HG03432 (cell line): ENCODE results near the gene GPATCH2L.

Source experiments
- ATAC-seq: cut with Tn5 transposase; IDR thresholded peaks from one replicate; pipeline ENCODE4 v1.9.1; 2021; ENCODE audit warnings: mild to moderate bottlenecking, moderate library complexity; ENCODE audit not compliant: unreplicated experiment

Gene GPATCH2L

DNA sequence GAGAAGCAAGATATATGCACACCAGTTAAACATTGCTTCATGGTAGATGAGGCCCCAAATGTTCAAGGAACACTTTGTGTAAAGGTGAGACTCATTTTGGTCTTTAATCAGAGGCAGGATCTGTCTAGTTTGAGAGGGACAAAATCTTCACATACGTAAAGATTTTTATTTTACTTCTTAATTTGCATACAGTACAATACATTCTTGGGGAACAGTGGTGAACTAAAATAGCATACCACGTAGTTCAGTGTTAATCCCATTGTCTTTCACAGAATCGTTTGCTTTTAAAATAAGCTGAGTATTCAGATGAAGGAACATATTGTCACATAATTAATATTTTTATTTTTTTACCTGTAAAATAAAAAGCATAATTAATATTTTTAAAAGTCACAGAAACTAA lies 43.3 kb downstream of the GPATCH2L start:
- ATAC-seq = no peak

GRCh38 chr14:76196980-76197695 lies 45.4 kb downstream of the GPATCH2L start:
- ATAC-seq = no peak

DNA sequence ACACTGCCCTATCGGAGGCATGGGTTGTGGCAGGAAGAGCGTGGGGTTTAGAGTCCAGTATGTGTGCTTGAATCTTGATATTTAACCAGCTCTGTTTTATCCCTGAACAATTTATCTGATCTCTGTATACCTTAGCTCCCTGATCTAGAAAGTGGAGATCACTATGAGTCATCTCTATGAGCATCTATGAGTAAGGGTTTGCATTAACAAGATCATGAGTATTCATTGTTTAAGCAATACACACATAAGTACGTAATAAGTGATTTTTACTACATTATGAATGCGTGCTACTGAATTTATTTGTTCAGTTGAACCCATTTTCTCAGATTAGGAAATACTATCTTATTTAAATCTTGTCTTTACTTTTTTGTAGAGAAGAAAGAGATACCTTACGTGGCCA lies 49.4 kb downstream of the GPATCH2L start:
- no peak for ATAC-seq

DNA sequence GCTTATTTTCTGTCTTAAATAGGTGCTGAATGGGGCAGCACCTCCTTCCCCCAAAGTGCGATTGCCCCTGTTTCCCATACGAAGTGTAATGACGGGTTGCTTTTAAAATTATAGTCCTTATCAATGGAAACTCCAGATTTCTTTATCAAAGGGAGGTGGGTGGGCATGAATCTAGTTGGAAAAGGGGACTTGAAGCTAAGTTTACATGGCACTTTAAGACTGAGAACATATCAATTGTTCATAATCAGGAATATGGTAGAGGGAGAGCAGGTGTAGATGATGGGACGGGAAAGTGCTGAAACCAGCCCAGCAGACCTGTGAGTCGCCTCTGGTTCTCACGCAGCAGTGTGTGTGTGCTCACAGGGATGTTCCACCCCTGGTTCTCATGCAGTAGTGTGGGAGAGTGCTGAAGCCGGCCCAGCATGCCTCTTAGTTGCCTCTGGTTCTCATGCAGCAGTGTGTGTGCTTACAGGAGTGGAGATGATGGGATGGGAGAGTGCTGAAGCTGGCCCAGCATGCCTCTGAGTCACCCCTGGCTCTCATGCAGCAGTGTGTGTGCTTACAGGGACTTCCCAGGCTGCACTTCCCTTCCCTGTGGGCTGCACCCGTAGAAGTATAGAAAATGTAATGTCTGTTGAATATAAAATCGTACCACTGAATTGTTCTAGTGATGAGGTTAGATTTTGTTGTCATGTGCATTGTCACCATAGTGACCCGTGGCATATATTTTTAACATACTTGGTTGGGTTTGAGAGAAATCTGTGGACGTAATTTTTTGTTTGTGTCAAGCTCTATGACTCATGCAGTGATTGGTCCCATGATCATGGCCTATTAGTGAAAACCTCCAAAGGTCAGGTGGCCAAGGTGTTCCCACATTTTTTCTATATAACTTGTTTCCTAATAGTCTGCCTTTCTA lies 51.6 kb downstream of the GPATCH2L start:
- peak; percentile 82 for ATAC-seq

GRCh38 chr14:76204461-76205230 lies 52.9 kb downstream of the GPATCH2L start:
- ATAC-seq = no peak

DNA sequence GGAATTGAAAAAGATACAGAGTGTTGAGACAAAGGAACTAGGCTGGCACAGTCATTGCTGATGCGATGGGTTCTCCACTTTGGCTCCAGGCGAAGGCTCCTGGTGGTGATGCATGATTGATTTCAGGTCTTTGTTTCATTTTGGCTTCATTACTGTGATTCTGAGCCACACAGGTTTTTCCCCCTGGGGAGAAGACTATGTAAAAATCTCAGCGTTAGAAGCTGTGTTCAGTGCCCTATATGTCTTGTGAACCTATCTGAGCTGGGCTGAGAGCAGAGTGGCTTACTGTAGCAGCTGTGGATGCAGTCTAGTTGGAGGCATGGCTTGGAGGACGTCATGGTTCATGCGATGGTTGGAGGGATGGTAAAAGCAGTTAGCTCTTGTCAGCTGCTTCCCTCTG lies 54.0 kb downstream of the GPATCH2L start:
- ATAC-seq = no peak

DNA sequence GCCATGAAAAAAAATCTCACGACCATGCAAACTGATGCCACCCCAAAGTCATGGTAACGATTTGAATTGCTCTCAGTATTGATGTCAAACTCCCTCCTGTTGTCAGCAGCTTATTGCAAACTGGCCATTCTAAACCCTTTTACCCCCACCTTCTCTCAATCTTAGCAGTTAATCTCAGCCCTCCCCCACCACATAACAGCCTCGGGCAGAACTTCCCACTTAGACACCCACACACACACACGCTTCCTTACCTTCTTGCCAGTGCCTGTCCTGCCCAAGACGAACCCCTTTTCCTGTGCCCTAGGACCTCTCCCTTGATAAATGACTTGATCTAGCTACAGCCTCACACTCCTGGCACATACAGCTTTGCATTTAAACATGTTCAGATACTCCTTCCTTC lies 56.6 kb downstream of the GPATCH2L start:
- ATAC-seq = no peak

DNA sequence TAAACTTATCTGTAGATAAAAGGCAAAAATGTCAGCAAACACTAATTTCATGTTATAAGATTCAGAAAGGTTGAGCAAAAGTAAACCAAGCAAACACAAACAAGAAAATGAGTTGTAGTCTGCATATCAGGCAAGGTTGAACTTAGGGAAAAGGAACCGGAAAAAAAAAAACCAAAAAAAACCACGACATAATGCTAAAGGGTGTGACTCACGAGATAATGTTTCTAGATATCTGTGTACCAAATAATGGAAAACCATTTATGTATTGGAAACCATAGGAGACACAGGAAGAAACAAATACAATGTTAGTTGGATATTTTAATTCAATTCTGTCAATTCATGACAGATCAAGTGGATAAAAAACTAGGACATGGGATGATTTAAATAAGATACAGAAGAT lies 60.5 kb downstream of the GPATCH2L start:
- no peak for ATAC-seq

GRCh38 chr14:76217179-76217578 lies 65.5 kb downstream of the GPATCH2L start:
- ATAC-seq = no peak

DNA sequence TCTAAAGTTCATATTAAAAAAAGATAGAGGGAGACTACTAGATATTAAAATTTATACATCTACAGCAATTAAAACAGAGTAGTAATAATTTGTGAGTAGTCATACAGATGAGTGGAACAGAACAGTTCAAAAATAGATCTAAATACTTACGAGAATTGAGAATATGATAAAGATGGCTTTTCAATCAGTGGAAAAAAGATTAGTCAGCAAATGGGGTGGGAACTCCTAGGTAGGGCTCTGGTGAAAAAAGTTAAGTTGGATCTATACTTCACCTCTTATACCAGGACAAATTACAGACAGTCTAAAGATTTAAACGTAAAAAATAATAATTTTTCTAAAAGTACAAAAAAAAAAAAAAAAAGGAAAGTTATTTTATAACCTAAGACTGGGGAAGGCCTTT lies 66.9 kb downstream of the GPATCH2L start:
- ATAC-seq = no peak

DNA sequence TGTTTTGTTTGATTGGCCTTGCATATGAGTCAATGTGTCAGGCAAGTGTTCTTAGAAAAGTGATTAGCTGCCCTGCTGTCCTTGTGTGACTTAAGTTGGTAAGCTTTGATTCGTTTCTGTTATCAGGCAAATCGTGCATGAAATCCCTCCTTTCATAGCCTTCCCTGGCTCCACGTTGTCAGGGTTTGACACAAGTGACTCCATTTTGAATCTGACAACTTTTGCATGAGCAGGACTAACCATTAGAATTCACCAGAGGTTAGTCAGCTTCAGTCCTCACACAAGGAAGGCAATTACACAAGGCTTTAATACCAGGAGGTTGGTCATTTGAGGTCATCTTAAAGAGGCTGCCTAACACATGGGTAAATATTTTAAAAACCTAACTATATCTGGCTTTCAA lies 68.2 kb downstream of the GPATCH2L start:
- ATAC-seq = no peak

DNA sequence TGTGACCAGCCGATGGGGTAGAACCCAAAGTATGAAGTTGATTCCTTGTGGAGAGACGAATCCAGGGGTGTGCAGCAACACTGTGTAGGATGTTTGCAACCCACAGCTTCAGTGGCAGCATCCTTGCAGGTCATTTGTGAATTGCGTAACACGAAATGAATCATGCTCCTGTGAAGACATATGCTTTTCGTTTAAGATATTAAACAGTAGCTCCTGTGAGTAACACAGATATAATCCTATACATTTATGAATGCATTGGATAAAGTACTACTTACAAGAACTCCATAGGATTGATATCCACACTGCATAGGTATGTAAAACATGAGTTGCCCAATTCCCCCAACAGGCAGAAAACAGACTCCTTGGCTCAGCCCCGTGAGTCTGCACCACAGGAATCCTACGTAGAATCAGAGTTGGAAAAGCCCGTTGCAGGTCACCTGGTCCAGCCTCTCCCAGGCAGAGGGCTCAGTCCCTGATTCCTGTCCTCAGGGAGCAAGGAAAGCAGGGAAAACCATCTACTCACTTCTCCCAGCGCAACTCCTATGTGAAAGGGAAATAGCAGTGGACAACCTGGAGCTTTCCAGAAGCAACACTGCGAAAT lies 75.8 kb downstream of the GPATCH2L start:
- no peak for ATAC-seq

GRCh38 chr14:76228138-76228537 lies 76.4 kb downstream of the GPATCH2L start:
- ATAC-seq = no peak

- no peak for ATAC-seq
Observed at GRCh38 chr14:76232800-76233199, 81.1 kb downstream of the GPATCH2L start.

- ATAC-seq = peak; percentile 37
Observed at GRCh38 chr14:76235628-76236027, 83.9 kb downstream of the GPATCH2L start.

GRCh38 chr14:76236172-76237130 lies 84.7 kb downstream of the GPATCH2L start:
- peak; percentile 85 for ATAC-seq

DNA sequence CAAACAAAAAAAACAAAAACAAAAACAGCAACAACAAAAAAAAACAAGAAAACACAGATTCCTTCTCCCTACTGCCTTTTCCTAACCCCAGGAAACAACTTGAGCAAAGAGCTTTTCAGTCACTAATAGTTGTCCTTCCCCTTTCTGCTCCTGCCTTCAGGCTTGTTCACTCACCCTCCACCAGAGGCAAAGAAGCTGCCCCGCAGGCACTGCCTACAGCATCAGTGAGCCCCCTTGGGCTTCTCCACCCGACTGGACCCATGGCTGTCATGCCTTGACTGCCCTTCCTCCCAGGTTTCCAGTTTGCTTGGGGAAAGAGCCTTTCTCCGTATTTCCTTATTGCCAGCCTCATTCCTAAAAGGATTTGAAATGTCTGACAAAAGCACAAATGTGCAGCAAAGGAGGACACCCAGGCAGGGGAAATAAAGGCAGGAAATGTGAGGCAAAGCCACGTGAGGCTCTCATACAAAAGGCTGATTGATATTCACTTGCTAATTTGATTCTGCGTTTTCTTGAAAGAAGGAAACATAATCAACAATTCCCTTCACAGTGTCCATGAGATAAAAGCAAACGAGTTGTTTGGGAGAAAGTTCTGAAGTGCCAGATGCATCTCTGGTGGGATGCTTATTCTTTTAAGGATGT lies 85.7 kb downstream of the GPATCH2L start:
- no peak for ATAC-seq

GRCh38 chr14:76245097-76245496 lies 93.4 kb downstream of the GPATCH2L start:
- no peak for ATAC-seq

DNA sequence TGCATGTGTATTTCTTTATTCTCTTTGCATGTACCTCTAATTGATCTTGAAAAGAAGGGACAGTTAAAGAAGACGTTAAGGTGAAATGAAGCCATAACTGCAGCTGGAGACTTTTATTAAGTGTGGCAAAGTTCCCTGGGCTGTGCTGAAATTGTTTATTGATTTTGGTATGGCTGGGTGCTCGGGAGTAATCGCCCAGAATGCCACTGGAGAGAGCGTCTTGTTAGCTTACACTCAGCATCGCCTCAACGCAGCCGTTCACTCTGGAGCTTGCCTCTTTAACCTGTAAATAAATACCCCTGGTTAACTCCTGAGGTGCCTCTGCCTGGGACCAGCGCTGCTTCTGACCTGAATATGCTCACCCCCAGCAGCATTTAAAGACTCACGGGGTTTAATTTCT lies 98.6 kb downstream of the GPATCH2L start:
- ATAC-seq = no peak
